ENCODE results near the gene TRIM10. TPM values are rescaled to one million over a fixed set of nuclear protein-coding genes. Genes with fewer than 3 reads are reported as not detected.

TRIM10 gene
- total RNA-seq, 1 donor from 2014 or later, result not detected

DNA sequence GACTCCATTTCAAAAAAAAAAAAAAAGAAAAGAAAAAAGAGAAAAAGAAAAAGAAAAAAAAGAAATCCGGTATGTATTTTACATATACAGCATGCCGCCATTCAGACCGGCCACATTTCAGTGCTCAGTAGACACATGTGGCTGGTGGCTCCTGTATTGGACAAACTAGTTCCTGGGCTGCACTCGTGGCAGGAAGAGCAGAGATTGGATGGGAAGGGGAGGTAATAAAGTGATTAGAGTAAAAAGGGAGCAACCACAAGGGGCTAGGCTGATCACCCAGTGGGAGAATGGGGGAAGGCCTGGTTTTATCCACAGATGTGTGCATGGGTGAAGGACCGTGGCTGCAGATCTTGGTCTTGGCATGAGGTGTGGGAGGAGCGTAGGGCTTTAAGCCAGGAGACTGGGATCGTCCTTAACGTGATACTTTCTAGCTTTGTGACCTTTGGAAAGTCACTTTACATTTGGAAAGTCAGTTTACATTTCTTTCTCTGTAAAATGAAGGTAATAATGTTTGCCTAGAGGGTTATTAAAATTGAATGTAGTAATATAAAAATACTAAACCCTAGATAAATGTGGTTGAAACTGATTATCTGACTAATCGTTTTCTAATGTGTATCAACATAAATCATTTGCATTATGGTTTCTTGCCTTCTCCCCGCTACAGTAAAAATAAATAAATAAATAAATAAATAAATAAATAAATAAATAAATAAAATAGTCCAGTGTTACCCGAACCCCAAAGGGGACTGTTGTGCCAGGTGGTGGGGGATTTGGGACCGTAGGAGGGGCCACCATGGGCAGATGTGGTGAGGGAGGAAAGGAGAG, 1.5 kb upstream of the TRIM10 start:
- Mint-ChIP-seq H3K4me3 (ENCODE audit: unreplicated experiment) (no peak overlapping the region), H3K4me1 (ENCODE audit: low read depth, unreplicated experiment) (no peaks in the 10 kb centered on the region), H3K27me3 (ENCODE audit: unreplicated experiment) (peaks cover 7% of the 10 kb centered on the region), H3K9me3 (ENCODE audit: unreplicated experiment) (peaks cover 4% of the 10 kb centered on the region), H3K27ac (ENCODE audit: unreplicated experiment) (no peak overlapping the region), H3K36me3 (ENCODE audit: unreplicated experiment) (peaks cover 6% of the 10 kb centered on the region)
- TF ChIP-seq, protein P1, sequence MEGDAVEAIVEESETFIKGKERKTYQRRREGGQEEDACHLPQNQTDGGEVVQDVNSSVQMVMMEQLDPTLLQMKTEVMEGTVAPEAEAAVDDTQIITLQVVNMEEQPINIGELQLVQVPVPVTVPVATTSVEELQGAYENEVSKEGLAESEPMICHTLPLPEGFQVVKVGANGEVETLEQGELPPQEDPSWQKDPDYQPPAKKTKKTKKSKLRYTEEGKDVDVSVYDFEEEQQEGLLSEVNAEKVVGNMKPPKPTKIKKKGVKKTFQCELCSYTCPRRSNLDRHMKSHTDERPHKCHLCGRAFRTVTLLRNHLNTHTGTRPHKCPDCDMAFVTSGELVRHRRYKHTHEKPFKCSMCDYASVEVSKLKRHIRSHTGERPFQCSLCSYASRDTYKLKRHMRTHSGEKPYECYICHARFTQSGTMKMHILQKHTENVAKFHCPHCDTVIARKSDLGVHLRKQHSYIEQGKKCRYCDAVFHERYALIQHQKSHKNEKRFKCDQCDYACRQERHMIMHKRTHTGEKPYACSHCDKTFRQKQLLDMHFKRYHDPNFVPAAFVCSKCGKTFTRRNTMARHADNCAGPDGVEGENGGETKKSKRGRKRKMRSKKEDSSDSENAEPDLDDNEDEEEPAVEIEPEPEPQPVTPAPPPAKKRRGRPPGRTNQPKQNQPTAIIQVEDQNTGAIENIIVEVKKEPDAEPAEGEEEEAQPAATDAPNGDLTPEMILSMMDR (IDR thresholded peaks at IDR 0.05; ENCODE audit: partially characterized antibody, unreplicated experiment), result no peak
- no peak for DNase-seq

DNA sequence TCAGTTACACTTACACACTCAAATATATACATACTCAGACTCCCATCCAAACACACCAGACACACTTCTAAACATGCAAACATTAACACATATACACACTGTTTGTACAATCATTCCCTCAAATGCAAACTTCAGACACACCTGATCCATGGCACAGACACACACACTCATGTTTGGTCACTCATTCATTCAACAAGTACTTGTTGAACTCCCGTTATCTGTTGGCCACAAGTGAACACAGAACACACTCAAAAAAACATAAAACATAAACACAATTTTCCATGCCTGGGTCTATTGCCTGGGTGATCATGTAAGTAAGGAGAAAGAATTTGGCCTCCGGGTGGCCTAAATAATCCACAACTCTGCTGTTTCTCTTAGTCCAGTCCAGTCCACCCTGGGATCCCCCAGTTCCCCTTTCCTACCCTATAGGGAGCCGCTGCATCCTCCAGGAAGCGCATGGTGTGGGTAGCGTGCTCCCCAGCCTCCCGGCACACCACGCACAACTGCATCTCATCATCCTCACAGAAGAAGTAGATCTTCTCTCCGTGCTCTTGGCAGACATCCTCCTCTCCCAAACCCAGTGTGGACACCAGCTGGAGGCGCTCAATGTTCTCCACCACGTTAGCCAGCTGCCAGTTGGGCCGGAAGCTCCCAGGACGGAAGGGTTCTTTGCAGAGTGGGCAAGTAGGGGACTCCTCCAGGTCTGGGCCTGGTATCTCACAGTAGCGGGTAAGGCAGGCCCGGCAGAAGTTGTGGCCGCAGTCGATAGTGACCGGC, 815 bp downstream of the TRIM10 start:
- no peak for DNase-seq
- H3K27me3 Mint-ChIP-seq (ENCODE audit: unreplicated experiment), result peaks cover 8% of the 10 kb centered on the region
- H3K36me3 Mint-ChIP-seq (ENCODE audit: unreplicated experiment), result peaks cover 6% of the 10 kb centered on the region
- H3K4me1 Mint-ChIP-seq (ENCODE audit: low read depth, unreplicated experiment), result no peaks in the 10 kb centered on the region
- H3K4me3 Mint-ChIP-seq (ENCODE audit: unreplicated experiment), result no peak overlapping the region
- TF ChIP-seq, protein P1 (IDR thresholded peaks at IDR 0.05; ENCODE audit: partially characterized antibody, unreplicated experiment), result no peak
- H3K9me3 Mint-ChIP-seq (ENCODE audit: unreplicated experiment), result peaks cover 1% of the 10 kb centered on the region
- H3K27ac Mint-ChIP-seq (ENCODE audit: unreplicated experiment), result no peak overlapping the region

DNA sequence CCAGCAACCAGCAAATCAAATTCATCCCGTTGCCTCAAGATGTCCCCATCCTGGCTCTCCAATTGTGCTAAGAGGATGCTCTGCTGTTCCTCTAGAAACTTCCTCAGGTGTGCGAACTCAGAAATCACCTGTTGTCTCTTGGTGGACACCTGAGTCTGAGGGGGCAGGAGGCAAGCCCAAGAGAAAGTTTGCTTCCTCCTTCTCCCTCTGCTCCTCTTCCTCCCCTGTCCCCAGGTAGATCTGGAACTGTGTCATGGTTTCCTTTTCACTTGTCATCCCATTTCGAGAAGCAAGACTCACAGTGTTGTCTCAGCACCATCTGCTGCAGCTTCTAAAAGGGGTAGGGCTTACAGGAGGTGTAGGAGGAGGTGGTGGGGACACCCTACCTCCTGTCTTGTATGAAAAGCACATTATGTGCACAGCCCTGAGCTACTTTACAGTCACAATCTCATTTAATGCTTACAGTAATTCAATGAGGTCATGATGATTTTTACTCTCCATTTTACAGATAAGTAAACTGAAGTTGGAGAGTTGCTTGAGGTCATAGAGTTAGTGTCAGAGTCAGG, 2.5 kb downstream of the TRIM10 start:
- TF ChIP-seq, protein P1 (IDR thresholded peaks at IDR 0.05; ENCODE audit: partially characterized antibody, unreplicated experiment), result no peak
- peaks cover 6% of the 10 kb centered on the region for H3K27me3 Mint-ChIP-seq (ENCODE audit: unreplicated experiment)
- no peak overlapping the region for H3K27ac Mint-ChIP-seq (ENCODE audit: unreplicated experiment)
- no peaks in the 10 kb centered on the region for H3K36me3 Mint-ChIP-seq (ENCODE audit: unreplicated experiment)
- H3K4me1 Mint-ChIP-seq (ENCODE audit: low read depth, unreplicated experiment), result peaks cover 2% of the 10 kb centered on the region
- H3K4me3 Mint-ChIP-seq (ENCODE audit: unreplicated experiment), result no peak overlapping the region
- H3K9me3 Mint-ChIP-seq (ENCODE audit: unreplicated experiment), result no peaks in the 10 kb centered on the region
- no peak for DNase-seq

DNA sequence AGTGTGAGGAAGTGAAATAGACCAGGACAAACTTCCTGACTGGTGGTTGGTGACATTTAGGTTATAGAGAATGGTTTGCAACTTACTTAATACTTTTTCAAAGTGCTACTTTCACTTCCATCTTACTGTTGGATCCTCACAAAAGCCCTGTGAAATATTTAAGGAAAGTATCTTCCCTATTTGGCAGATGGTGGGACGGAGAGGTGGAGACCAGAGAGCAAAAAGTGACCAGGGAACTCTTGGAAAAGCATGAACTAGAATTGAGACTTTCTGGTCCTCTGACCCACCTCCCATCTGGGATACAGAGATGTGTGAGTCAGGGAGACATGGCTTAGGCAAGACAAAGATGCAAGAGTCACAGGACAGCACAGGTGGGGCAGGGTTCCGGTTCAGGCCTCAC, 3.0 kb downstream of the TRIM10 start:
- Mint-ChIP-seq H3K9me3 (ENCODE audit: unreplicated experiment) (peaks cover 3% of the 10 kb centered on the region), H3K4me1 (ENCODE audit: low read depth, unreplicated experiment) (peaks cover 2% of the 10 kb centered on the region), H3K27ac (ENCODE audit: unreplicated experiment) (no peak overlapping the region), H3K4me3 (ENCODE audit: unreplicated experiment) (no peak overlapping the region), H3K36me3 (ENCODE audit: unreplicated experiment) (no peaks in the 10 kb centered on the region), H3K27me3 (ENCODE audit: unreplicated experiment) (peaks cover 9% of the 10 kb centered on the region)
- TF ChIP-seq, protein P1 (IDR thresholded peaks at IDR 0.05; ENCODE audit: partially characterized antibody, unreplicated experiment), result no peak
- no peak for DNase-seq
